B cell (primary cell): ENCODE measurements around the gene FBN2. TPM values are rescaled to one million over a fixed set of nuclear protein-coding genes. Genes with fewer than 3 reads are reported as not detected.

Source experiments
- ATAC-seq: fragments of 200-7000 bp; cut with Tn5 transposase; one replicate; pipeline ENCODE4 v1.10.0; 2021; ENCODE audit warnings: low read depth, mild to moderate bottlenecking, moderate number of reproducible peaks, moderate library complexity
- CTCF ChIA-PET: fragments of 350-600 bp; sonication (Branson Sonifier 250); formaldehyde crosslinking; loops from one replicate; lab custom pipeline; 2021; ENCODE audit warnings: antibody characterized with exemption, inconsistent platforms; lab: Charles Lee
- POLR2A ChIA-PET: fragments of 350-600 bp; sonication (Branson Sonifier 250); formaldehyde crosslinking; loops from one replicate; lab custom pipeline; 2021; ENCODE audit warnings: antibody characterized with exemption; lab: Charles Lee
- DNase-seq: peaks from one replicate; pipeline ENCODE4 v3.0.0; 2013
- H2AFZ ChIP-seq: 2 replicates; pipeline ENCODE4 v1.6.1; 2012; ENCODE audit warnings: mild to moderate bottlenecking, low read depth, low read length; ENCODE audit not compliant: insufficient read depth, poor library complexity, severe bottlenecking
- H3K27ac ChIP-seq, 2 donors: 1 replicate in 1 of 2; 2 replicates in 1 of 2; pipeline ENCODE4 v1.5.1; 2012 to 2013; ENCODE audit warnings: low read length in 2 of 2, mild to moderate bottlenecking in 2 of 2, moderate library complexity in 1 of 2
- H3K27me3 ChIP-seq, 4 experiments: fragments of 200-600 bp in 1 of 4; sonication (generic) in 1 of 4; replicated peaks in 1 of 4; 1 replicate in 2 of 4; 2 replicates in 2 of 4; pipeline versions ENCODE4 v1.6.1 to v1.7.0; 2013 to 2016; ENCODE audit warnings: low read length in 3 of 4, mild to moderate bottlenecking in 2 of 4, mixed read lengths in 1 of 4, moderate library complexity in 1 of 4; ENCODE audit not compliant: insufficient read depth in 4 of 4, control insufficient read depth in 3 of 4; ENCODE audit errors: control extremely low read depth in 1 of 4
- H3K36me3 ChIP-seq, 2 experiments: replicated peaks in 1 of 2; 1 replicate in 1 of 2; 2 replicates in 1 of 2; pipeline versions ENCODE4 v1.6.1 to v1.7.1; 2013; ENCODE audit warnings: low read length in 1 of 2; ENCODE audit not compliant: insufficient read depth in 2 of 2, control insufficient read depth in 1 of 2; ENCODE audit errors: control extremely low read depth in 1 of 2, extremely low read depth in 1 of 2
- H3K4me1 ChIP-seq, 2 donors: fragments of 200-600 bp in 1 of 2; sonication (generic) in 1 of 2; 1 replicate in 1 of 2; 2 replicates in 1 of 2; pipeline versions ENCODE4 v1.5.1 to v1.6.1; 2013 to 2017; ENCODE audit warnings: low read length in 2 of 2; ENCODE audit not compliant: control insufficient read depth in 2 of 2, insufficient read depth in 2 of 2
- H3K4me2 ChIP-seq: replicated peaks from 2 replicates; pipeline ENCODE3; 2012; ENCODE audit warnings: mild to moderate bottlenecking, low read depth, low read length; ENCODE audit not compliant: poor library complexity, severe bottlenecking
- H3K4me3 ChIP-seq, 5 experiments: fragments of 200-600 bp in 1 of 5; sonication (generic) in 1 of 5; 1 replicate in 3 of 5; 2 replicates in 2 of 5; pipeline versions ENCODE4 v1.5.1 to v1.7.0; 2011 to 2016; ENCODE audit warnings: low read length in 4 of 5, mild to moderate bottlenecking in 4 of 5, low read depth in 2 of 5, control low read depth in 1 of 5, moderate library complexity in 1 of 5; ENCODE audit not compliant: insufficient read depth in 1 of 5; ENCODE audit errors: control extremely low read depth in 1 of 5, extremely low read depth in 1 of 5
- H3K79me2 ChIP-seq: fragments of 200-600 bp; sonication (generic); one replicate; pipeline ENCODE4 v1.6.0; 2016; ENCODE audit warnings: low read length; ENCODE audit not compliant: control insufficient read depth, insufficient read depth
- H3K9ac ChIP-seq: fragments of 200-600 bp; sonication (generic); 2 replicates; pipeline ENCODE4 v1.6.1; 2017; ENCODE audit warnings: mild to moderate bottlenecking, low read length, moderate library complexity
- H3K9me3 ChIP-seq, 3 donors: one replicate each; pipeline versions ENCODE4 v1.6.1 to v1.7.1; 2013; ENCODE audit warnings: low read length in 2 of 3; ENCODE audit not compliant: control insufficient read depth in 2 of 3, insufficient read depth in 1 of 3; ENCODE audit errors: control extremely low read depth in 1 of 3
- H4K20me1 ChIP-seq: 2 replicates; pipeline ENCODE4 v1.6.0; 2012; ENCODE audit warnings: mild to moderate bottlenecking, low read length; ENCODE audit not compliant: insufficient read depth, control insufficient read depth, poor library complexity, severe bottlenecking
- H3K27ac Mint-ChIP-seq: one replicate; pipeline ENCODE4 v1.8.0; 2021; ENCODE audit warnings: mixed read lengths
- H3K27me3 Mint-ChIP-seq: one replicate; pipeline ENCODE4 v1.8.0; 2021; ENCODE audit warnings: mixed read lengths
- H3K4me1 Mint-ChIP-seq: one replicate; pipeline ENCODE4 v1.8.0; 2021; ENCODE audit warnings: mixed read lengths
- H3K4me3 Mint-ChIP-seq: one replicate; pipeline ENCODE4 v1.8.0; 2021; ENCODE audit warnings: mixed read lengths
- H3K9me3 Mint-ChIP-seq: one replicate; pipeline ENCODE4 v1.8.0; 2022; ENCODE audit warnings: mixed read lengths; ENCODE audit not compliant: insufficient read depth
- EZH2 ChIP-seq: IDR thresholded peaks from 2 replicates; pipeline ENCODE4 v1.6.1; 2012; ENCODE audit warnings: borderline replicate concordance, low read depth, mild to moderate bottlenecking, moderate library complexity, low read length; ENCODE audit not compliant: insufficient read depth, poor library complexity, severe bottlenecking
- WGBS: methylation state at CpG from one replicate; pipeline ENCODE4 v1.1.5; 2013; ENCODE audit warnings: missing lambda C conversion rate; ENCODE audit not compliant: insufficient coverage; 5-methylcytosine and 5-hydroxymethylcytosine counted together
- intact Hi-C: fragments of 100-400 bp; cut with micrococcal nuclease; formaldehyde crosslinking; loops from one replicate; pipeline ENCODE4 v1.10.0; 2022
- polyA plus RNA-seq: library from polyadenylated mRNA; depleted of rRNA; stranded (reverse); fragments of >200 nt; gene quantifications from 2 replicates; pipeline ENCODE4 v1.2.3, GENCODE V29; 2012
- total RNA-seq, 2 donors: library from RNA; stranded (reverse); fragments of 120-200 nt in 1 of 2; gene quantifications; 1 replicate in 1 of 2; 2 replicates in 1 of 2; pipeline versions ENCODE4 v1.2.3 to v1.2.4, GENCODE V29; 2013 to 2022
- TF ChIP-seq, protein P1 (sequence below): fragments of 200-600 bp; IDR thresholded peaks from one replicate; pipeline ENCODE4 v1.8.0; 2022; ENCODE audit warnings: antibody characterized with exemption, mild to moderate bottlenecking

FBN2 gene
- total and polyA plus RNA-seq, 2 donors (not counting 1 experiment from before 2014, with no cell fraction given), result 0.03 TPM; not detected in 1

DNA sequence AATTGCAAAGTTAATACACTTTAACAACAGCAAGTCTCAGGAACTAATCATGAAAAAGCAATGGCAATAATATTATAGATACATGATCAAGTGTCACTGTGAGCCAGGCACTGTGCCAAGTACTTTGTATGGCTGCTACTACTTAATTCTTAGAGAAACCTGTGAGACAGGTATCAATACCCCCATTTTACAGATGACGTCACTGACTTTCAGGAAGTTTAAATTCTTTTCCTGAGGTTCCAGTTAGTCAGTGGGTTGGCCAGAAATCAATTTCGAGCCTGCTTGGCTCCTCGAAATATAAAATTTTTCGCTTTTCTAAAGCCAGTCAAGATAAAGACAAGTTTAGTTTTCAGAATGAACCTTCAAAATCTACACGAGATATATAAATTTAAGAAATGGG, 324.2 kb downstream of the FBN2 start:
- Histone ChIP-seq H3K9ac (no peak overlapping the region), H3K4me1 (no peaks in the 10 kb centered on the region), H3K36me3 (no peaks in the 10 kb centered on the region), H3K79me2 (no peaks in the 10 kb centered on the region), H3K4me2 (no peak overlapping the region), H3K4me3 (no peak overlapping the region), H3K9me3 (no peaks in the 10 kb centered on the region), H2AFZ (no peak overlapping the region), H4K20me1 (no peaks in the 10 kb centered on the region), H3K27ac (no peak overlapping the region), H3K27me3 (no peaks in the 10 kb centered on the region)
- Mint-ChIP-seq H3K27me3 (no peaks in the 10 kb centered on the region), H3K27ac (no peak overlapping the region), H3K4me3 (no peak overlapping the region), H3K4me1 (no peaks in the 10 kb centered on the region), H3K9me3 (no peaks in the 10 kb centered on the region)
- intact Hi-C loops, result loop anchor here (2.0 to 5.0 kb wide), 2 partner anchors 1555 to 1638 kb away; no protein-coding TSS in a partner anchor
- ChIA-PET CTCF (interaction anchor here (1.5 kb wide), 1 partner anchor 1639 kb away, joined by 3 read pairs; no protein-coding TSS in a partner anchor), POLR2A (no interaction called here)
- DNase-seq, result no peak
- no peak for ATAC-seq
- TF ChIP-seq EZH2, result no peak
- TF ChIP-seq, protein P1, sequence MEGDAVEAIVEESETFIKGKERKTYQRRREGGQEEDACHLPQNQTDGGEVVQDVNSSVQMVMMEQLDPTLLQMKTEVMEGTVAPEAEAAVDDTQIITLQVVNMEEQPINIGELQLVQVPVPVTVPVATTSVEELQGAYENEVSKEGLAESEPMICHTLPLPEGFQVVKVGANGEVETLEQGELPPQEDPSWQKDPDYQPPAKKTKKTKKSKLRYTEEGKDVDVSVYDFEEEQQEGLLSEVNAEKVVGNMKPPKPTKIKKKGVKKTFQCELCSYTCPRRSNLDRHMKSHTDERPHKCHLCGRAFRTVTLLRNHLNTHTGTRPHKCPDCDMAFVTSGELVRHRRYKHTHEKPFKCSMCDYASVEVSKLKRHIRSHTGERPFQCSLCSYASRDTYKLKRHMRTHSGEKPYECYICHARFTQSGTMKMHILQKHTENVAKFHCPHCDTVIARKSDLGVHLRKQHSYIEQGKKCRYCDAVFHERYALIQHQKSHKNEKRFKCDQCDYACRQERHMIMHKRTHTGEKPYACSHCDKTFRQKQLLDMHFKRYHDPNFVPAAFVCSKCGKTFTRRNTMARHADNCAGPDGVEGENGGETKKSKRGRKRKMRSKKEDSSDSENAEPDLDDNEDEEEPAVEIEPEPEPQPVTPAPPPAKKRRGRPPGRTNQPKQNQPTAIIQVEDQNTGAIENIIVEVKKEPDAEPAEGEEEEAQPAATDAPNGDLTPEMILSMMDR, result no peak
- 100% methylated on average over 1 of the region's 5 CpGs for WGBS

DNA sequence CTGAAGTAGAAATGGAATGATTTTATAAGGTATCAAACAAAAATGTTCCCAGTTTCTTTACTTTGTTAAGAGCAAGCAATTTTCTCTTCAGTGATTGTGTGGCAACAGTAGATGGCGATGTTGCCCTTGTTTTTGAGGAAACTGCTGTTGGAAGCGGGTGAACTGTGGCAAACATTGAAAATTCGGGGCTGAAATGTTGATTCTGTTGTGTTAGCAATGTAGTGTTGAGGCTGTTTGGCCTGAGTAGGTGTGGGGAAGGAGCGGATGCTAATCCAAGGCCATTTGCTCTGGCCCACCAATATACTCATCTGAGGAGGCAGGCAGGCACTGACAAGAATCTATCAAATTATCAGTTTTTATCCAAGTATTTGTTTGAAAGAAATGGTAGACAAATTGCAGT, 324.7 kb downstream of the FBN2 start:
- ATAC-seq, result no peak
- Histone ChIP-seq H2AFZ (no peak overlapping the region), H3K9me3 (no peaks in the 10 kb centered on the region), H3K4me1 (no peaks in the 10 kb centered on the region), H3K9ac (no peak overlapping the region), H3K27me3 (no peaks in the 10 kb centered on the region), H3K4me3 (no peak overlapping the region), H3K27ac (no peak overlapping the region), H3K79me2 (no peaks in the 10 kb centered on the region), H4K20me1 (no peaks in the 10 kb centered on the region), H3K4me2 (no peak overlapping the region), H3K36me3 (no peaks in the 10 kb centered on the region)
- DNase-seq, result peak; percentile 23
- CTCF ChIA-PET, result interaction anchor here (1.1 kb wide), 1 partner anchor 12 kb away, joined by 4 read pairs; no protein-coding TSS in a partner anchor
- Mint-ChIP-seq H3K27ac (no peak overlapping the region), H3K9me3 (no peaks in the 10 kb centered on the region), H3K27me3 (no peaks in the 10 kb centered on the region), H3K4me1 (no peaks in the 10 kb centered on the region), H3K4me3 (no peak overlapping the region)
- POLR2A ChIA-PET, result no interaction called here
- WGBS, result 7% methylated on average over 3 of the region's 4 CpGs
- TF ChIP-seq EZH2, result no peak
- TF ChIP-seq, protein P1, result peak; percentile 61
- intact Hi-C loops, result loop anchor here (2.0 to 5.0 kb wide), 2 partner anchors 1555 to 1639 kb away; no protein-coding TSS in a partner anchor
